Activated naive CD4-positive, alpha-beta T cell treated with anti-CD3 and anti-CD28 coated beads, Interleukin-2, amount 10 ng/mL, durations not matched to agents 7 days and 5 days (primary cell): Measurements from ENCODE around the gene VEGFA.
A peak's percentile ranks its signal among the peaks of the same experiment; 100 is the strongest.

Source experiments
- CTCF ChIA-PET: fragments of 350-600 bp; sonication (Branson Sonifier 250); formaldehyde crosslinking; loops from one replicate; lab custom pipeline; 2021; ENCODE audit warnings: antibody characterized with exemption; lab: Charles Lee
- DNase-seq: peaks from one replicate; pipeline ENCODE4 v3.0.0-alpha.2; 2020
- H3K27ac Mint-ChIP-seq: one replicate; pipeline ENCODE4 v1.8.0; 2021; ENCODE audit warnings: mild to moderate bottlenecking, moderate library complexity, mixed read lengths
- H3K27me3 Mint-ChIP-seq: one replicate; pipeline ENCODE4 v1.8.0; 2021; ENCODE audit warnings: mild to moderate bottlenecking, mixed read lengths
- H3K36me3 Mint-ChIP-seq: one replicate; pipeline ENCODE4 v1.8.0; 2021; ENCODE audit warnings: mixed read lengths
- H3K4me1 Mint-ChIP-seq: one replicate; pipeline ENCODE4 v1.8.0; 2021; ENCODE audit warnings: mixed read lengths
- H3K4me3 Mint-ChIP-seq: one replicate; pipeline ENCODE4 v1.8.0; 2021; ENCODE audit warnings: mild to moderate bottlenecking, moderate library complexity, mixed read lengths
- H3K9me3 Mint-ChIP-seq: one replicate; pipeline ENCODE4 v1.8.0; 2021; ENCODE audit warnings: mixed read lengths

The VEGFA gene

DNA sequence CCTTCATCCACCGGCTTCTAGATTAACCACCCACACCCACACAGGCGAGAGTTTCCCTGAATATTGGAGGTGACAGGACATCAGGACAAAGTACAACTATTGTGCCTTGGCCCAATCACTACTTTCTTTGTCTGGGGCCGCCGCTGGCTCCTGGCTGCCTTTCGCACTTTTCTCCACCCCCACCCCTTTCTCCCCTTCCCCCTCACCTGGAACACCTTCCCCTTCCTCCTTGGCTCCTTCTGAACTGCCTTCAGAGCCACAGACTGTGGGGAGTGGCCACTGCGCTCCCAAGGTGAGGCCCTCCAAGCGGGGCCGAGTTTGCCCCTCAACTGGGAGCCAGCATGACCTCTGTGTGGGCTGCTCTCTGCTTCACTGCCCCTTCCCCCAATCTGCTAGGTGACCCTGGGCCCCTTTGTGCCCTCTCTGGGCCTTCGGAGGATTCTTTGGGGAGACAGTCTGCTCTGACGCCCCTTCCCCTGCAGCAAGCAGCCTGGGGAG is 3.0 kb upstream of the VEGFA start:
- peaks cover 4% of the 10 kb centered on the region for H3K36me3 Mint-ChIP-seq
- no peak overlapping the region for H3K27ac Mint-ChIP-seq
- no peaks in the 10 kb centered on the region for H3K9me3 Mint-ChIP-seq
- no peak overlapping the region for H3K4me3 Mint-ChIP-seq
- H3K27me3 Mint-ChIP-seq: peaks cover 51% of the 10 kb centered on the region
- CTCF ChIA-PET: interaction anchor here (1.3 to 4.5 kb wide), 5 partner anchors 43 to 313 kb away, joined by 3 to 69 read pairs (median 28); no protein-coding TSS in a partner anchor
- DNase-seq: no peak
- H3K4me1 Mint-ChIP-seq: peaks cover 6% of the 10 kb centered on the region

DNA sequence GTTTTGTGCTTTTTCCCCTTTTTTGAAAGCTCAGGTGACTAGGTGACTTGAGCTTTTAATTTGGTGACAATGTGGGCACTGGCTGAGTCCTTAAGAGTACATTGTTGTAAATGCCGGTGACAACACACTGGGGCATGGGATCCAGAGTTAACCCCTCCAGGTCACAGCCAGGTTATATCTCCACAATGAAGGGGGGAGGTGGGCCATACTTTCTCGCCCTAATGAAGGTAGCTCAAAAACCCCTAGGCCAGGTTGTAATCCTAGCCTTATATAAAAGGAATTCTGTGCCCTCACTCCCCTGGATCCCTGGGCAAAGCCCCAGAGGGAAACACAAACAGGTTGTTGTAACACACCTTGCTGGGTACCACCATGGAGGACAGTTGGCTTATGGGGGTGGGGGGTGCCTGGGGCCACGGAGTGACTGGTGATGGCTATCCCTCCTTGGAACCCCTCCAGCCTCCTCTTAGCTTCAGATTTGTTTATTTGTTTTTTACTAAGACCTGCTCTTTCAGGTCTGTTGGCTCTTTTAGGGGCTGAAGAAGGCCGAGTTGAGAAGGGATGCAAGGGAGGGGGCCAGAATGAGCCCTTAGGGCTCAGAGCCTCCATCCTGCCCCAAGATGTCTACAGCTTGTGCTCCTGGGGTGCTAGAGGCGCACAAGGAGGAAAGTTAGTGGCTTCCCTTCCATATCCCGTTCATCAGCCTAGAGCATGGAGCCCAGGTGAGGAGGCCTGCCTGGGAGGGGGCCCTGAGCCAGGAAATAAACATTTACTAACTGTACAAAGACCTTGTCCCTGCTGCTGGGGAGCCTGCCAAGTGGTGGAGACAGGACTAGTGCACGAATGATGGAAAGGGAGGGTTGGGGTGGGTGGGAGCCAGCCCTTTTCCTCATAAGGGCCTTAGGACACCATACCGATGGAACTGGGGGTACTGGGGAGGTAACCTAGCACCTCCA is 2.2 kb upstream of the VEGFA start:
- Mint-ChIP-seq H3K27ac (no peak overlapping the region), H3K4me1 (peaks cover 13% of the 10 kb centered on the region), H3K36me3 (peaks cover 9% of the 10 kb centered on the region), H3K27me3 (peaks cover 46% of the 10 kb centered on the region), H3K9me3 (no peaks in the 10 kb centered on the region), H3K4me3 (no peak overlapping the region)
- CTCF ChIA-PET: interaction anchor here (1.1 to 4.5 kb wide), 10 partner anchors 9 to 312 kb away, joined by 3 to 69 read pairs (median 11); no protein-coding TSS in a partner anchor
- no peak for DNase-seq

DNA sequence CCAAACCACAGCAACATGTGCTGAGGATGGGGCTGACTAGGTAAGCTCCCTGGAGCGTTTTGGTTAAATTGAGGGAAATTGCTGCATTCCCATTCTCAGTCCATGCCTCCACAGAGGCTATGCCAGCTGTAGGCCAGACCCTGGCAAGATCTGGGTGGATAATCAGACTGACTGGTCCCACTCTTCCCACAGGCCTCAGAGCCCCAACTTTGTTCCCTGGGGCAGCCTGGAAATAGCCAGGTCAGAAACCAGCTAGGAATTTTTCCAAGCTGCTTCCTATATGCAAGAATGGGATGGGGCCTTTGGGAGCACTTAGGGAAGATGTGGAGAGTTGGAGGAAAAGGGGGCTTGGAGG is 1.5 kb upstream of the VEGFA start:
- H3K9me3 Mint-ChIP-seq: no peaks in the 10 kb centered on the region
- no peak overlapping the region for H3K4me3 Mint-ChIP-seq
- CTCF ChIA-PET: interaction anchor here (0.6 to 4.5 kb wide), 16 partner anchors 9 to 311 kb away, joined by 3 to 69 read pairs (median 6); no protein-coding TSS in a partner anchor
- H3K4me1 Mint-ChIP-seq: peaks cover 18% of the 10 kb centered on the region
- peaks cover 46% of the 10 kb centered on the region for H3K27me3 Mint-ChIP-seq
- DNase-seq: no peak
- no peak overlapping the region for H3K27ac Mint-ChIP-seq
- peaks cover 12% of the 10 kb centered on the region for H3K36me3 Mint-ChIP-seq

DNA sequence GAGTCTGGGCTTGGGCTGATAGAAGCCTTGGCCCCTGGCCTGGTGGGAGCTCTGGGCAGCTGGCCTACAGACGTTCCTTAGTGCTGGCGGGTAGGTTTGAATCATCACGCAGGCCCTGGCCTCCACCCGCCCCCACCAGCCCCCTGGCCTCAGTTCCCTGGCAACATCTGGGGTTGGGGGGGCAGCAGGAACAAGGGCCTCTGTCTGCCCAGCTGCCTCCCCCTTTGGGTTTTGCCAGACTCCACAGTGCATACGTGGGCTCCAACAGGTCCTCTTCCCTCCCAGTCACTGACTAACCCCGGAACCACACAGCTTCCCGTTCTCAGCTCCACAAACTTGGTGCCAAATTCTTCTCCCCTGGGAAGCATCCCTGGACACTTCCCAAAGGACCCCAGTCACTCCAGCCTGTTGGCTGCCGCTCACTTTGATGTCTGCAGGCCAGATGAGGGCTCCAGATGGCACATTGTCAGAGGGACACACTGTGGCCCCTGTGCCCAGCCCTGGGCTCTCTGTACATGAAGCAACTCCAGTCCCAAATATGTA is 957 bp upstream of the VEGFA start:
- Mint-ChIP-seq H3K4me3 (peak overlapping the region; percentile 96), H3K27me3 (peaks cover 41% of the 10 kb centered on the region), H3K4me1 (peaks cover 22% of the 10 kb centered on the region)

DNA sequence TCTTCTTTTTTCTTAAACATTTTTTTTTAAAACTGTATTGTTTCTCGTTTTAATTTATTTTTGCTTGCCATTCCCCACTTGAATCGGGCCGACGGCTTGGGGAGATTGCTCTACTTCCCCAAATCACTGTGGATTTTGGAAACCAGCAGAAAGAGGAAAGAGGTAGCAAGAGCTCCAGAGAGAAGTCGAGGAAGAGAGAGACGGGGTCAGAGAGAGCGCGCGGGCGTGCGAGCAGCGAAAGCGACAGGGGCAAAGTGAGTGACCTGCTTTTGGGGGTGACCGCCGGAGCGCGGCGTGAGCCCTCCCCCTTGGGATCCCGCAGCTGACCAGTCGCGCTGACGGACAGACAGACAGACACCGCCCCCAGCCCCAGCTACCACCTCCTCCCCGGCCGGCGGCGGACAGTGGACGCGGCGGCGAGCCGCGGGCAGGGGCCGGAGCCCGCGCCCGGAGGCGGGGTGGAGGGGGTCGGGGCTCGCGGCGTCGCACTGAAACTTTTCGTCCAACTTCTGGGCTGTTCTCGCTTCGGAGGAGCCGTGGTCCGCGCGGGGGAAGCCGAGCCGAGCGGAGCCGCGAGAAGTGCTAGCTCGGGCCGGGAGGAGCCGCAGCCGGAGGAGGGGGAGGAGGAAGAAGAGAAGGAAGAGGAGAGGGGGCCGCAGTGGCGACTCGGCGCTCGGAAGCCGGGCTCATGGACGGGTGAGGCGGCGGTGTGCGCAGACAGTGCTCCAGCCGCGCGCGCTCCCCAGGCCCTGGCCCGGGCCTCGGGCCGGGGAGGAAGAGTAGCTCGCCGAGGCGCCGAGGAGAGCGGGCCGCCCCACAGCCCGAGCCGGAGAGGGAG is 580 bp downstream of the VEGFA start:
- CTCF ChIA-PET: interaction anchor here (0.7 to 4.5 kb wide), 15 partner anchors 7 to 329 kb away, joined by 3 to 69 read pairs (median 4); no protein-coding TSS in a partner anchor
- H3K9me3 Mint-ChIP-seq: no peaks in the 10 kb centered on the region
- peak overlapping the region; percentile 88 for H3K27ac Mint-ChIP-seq
- peaks cover 13% of the 10 kb centered on the region for H3K36me3 Mint-ChIP-seq
- H3K27me3 Mint-ChIP-seq: peaks cover 26% of the 10 kb centered on the region
- peak overlapping the region; percentile 96 for H3K4me3 Mint-ChIP-seq
- peaks cover 37% of the 10 kb centered on the region for H3K4me1 Mint-ChIP-seq
- DNase-seq: peak; percentile 65

More for the DNA sequence above, 957 bp upstream of the VEGFA start:
- H3K36me3 Mint-ChIP-seq: peaks cover 12% of the 10 kb centered on the region
- peak overlapping the region; percentile 68 for H3K27ac Mint-ChIP-seq
- no peaks in the 10 kb centered on the region for H3K9me3 Mint-ChIP-seq
- DNase-seq: no peak
- CTCF ChIA-PET: interaction anchor here (0.6 to 4.5 kb wide), 20 partner anchors 9 to 318 kb away, joined by 3 to 69 read pairs (median 4); no protein-coding TSS in a partner anchor

DNA sequence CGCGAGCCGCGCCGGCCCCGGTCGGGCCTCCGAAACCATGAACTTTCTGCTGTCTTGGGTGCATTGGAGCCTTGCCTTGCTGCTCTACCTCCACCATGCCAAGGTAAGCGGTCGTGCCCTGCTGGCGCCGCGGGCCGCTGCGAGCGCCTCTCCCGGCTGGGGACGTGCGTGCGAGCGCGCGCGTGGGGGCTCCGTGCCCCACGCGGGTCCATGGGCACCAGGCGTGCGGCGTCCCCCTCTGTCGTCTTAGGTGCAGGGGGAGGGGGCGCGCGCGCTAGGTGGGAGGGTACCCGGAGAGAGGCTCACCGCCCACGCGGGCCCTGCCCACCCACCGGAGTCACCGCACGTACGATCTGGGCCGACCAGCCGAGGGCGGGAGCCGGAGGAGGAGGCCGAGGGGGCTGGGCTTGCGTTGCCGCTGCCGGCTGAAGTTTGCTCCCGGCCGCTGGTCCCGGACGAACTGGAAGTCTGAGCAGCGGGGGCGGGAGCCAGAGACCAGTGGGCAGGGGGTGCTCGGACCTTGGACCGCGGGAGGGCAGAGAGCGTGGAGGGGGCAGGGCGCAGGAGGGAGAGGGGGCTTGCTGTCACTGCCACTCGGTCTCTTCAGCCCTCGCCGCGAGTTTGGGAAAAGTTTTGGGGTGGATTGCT is 1.3 kb downstream of the VEGFA start:
- CTCF ChIA-PET: interaction anchor here (1.1 to 4.5 kb wide), 7 partner anchors 12 to 308 kb away, joined by 3 to 69 read pairs (median 15); no protein-coding TSS in a partner anchor
- H3K27ac Mint-ChIP-seq: no peak overlapping the region
- peaks cover 44% of the 10 kb centered on the region for H3K4me1 Mint-ChIP-seq

DNA sequence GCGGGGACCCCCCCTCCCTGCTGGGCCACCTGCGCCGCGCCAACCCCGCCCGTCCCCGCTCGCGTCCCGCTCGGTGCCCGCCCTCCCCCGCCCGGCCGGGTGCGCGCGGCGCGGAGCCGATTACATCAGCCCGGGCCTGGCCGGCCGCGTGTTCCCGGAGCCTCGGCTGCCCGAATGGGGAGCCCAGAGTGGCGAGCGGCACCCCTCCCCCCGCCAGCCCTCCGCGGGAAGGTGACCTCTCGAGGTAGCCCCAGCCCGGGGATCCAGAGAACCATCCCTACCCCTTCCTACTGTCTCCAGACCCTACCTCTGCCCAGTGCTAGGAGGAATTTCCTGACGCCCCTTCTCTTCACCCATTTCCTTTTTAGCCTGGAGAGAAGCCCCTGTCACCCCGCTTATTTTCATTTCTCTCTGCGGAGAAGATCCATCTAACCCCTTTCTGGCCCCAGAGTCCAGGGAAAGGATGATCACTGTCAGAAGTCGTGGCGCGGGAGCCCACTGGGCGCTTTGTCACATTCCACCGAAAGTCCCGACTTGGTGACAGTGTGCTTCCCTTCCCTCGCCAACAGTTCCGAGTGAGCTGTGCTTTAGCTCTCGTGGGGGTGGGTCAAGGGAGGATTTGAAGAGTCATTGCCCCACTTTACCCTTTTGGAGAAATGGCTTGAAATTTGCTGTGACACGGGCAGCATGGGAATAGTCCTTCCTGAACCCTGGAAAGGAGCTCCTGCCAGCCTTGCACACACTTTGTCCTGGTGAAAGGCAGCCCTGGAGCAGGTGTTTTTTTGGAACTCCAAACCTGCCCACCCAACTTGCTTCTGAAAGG is 2.1 kb downstream of the VEGFA start:
- Mint-ChIP-seq H3K27ac (peak overlapping the region; percentile 84), H3K4me3 (peak overlapping the region; percentile 96), H3K36me3 (peaks cover 20% of the 10 kb centered on the region), H3K27me3 (peaks cover 14% of the 10 kb centered on the region), H3K9me3 (no peaks in the 10 kb centered on the region), H3K4me1 (peaks cover 51% of the 10 kb centered on the region)
- CTCF ChIA-PET: interaction anchor here (0.8 to 6.4 kb wide), 9 partner anchors 9 to 308 kb away, joined by 3 to 61 read pairs (median 19); no protein-coding TSS in a partner anchor
- peak; percentile 72 for DNase-seq

More for the DNA sequence above, 1.3 kb downstream of the VEGFA start:
- DNase-seq: peak; percentile 79
- Mint-ChIP-seq H3K9me3 (no peaks in the 10 kb centered on the region), H3K36me3 (peaks cover 13% of the 10 kb centered on the region), H3K27me3 (peaks cover 20% of the 10 kb centered on the region), H3K4me3 (peak overlapping the region; percentile 96)

DNA sequence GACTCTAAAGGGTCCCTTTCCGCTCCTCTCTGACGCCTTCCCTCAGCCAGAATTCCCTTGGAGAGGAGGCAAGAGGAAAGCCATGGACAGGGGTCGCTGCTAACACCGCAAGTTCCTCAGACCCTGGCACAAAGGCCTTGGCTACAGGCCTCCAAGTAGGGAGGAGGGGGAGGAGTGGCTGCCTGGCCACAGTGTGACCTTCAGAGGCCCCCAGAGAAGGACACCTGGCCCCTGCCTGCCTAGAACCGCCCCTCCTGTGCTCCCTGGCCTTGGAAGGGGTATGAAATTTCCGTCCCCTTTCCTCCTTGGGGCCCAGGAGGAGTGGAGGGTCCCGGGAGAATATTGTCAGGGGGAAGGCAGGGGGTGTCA is 2.7 kb downstream of the VEGFA start:
- H3K27ac Mint-ChIP-seq: peak overlapping the region; percentile 84
- DNase-seq: no peak
- H3K4me3 Mint-ChIP-seq: peak overlapping the region; percentile 96
- peaks cover 52% of the 10 kb centered on the region for H3K4me1 Mint-ChIP-seq
- peaks cover 24% of the 10 kb centered on the region for H3K36me3 Mint-ChIP-seq
- CTCF ChIA-PET: interaction anchor here (0.7 to 6.4 kb wide), 15 partner anchors 10 to 307 kb away, joined by 3 to 61 read pairs (median 7); no protein-coding TSS in a partner anchor
- no peaks in the 10 kb centered on the region for H3K9me3 Mint-ChIP-seq
- peaks cover 11% of the 10 kb centered on the region for H3K27me3 Mint-ChIP-seq

DNA sequence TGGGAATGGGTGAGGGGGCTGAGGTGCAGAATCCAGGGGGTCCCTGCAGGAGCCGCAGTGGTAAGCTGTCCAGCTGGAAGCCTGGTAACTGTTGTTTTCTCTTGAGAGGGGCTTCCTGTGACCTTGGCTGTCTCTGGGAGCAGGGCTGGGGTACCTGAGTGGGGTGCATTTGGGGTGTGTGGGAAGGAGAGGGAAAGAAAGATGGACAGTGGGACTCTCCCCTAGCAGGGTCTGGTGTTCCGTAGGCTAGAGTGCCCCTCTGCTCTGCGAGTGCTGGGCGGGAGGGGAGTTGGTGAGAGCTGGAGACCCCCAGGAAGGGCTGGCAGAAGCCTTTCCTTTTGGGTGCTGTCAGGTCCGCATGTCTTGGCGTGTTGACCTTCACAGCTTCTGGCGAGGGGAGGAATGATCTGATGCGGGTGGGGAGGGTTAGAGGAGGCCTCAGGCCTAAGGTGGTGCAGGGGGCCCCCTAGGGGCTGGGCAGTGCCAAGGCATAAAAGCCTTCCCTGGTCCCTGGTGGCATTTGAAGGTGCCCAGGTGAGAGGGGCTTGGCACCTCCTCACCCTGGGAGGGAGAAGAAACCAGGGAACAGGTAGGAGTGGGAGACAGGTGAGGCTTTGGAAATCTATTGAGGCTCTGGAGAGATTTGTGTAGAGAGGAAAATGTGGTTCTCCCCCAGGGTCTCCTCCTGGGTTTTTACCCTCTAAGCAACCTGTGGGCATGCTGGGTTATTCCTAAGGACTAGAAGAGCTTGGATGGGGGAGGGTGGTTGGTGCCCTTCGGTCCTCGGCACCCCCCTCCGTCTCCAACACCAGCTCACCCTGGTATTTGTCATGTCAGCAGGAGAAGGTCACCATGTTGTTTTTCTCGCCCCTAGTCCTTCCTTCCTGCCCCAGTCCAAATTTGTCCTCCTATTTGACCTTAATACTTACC is 3.3 kb downstream of the VEGFA start:
- H3K36me3 Mint-ChIP-seq: peaks cover 25% of the 10 kb centered on the region
- H3K27me3 Mint-ChIP-seq: peaks cover 11% of the 10 kb centered on the region
- DNase-seq: peak; percentile 74
- peak overlapping the region; percentile 62 for H3K27ac Mint-ChIP-seq
- peaks cover 52% of the 10 kb centered on the region for H3K4me1 Mint-ChIP-seq
- CTCF ChIA-PET: interaction anchor here (0.7 to 6.4 kb wide), 29 partner anchors 10 to 307 kb away, joined by 3 to 61 read pairs (median 5); no protein-coding TSS in a partner anchor
- peak overlapping the region; percentile 96 for H3K4me3 Mint-ChIP-seq
- no peaks in the 10 kb centered on the region for H3K9me3 Mint-ChIP-seq

DNA sequence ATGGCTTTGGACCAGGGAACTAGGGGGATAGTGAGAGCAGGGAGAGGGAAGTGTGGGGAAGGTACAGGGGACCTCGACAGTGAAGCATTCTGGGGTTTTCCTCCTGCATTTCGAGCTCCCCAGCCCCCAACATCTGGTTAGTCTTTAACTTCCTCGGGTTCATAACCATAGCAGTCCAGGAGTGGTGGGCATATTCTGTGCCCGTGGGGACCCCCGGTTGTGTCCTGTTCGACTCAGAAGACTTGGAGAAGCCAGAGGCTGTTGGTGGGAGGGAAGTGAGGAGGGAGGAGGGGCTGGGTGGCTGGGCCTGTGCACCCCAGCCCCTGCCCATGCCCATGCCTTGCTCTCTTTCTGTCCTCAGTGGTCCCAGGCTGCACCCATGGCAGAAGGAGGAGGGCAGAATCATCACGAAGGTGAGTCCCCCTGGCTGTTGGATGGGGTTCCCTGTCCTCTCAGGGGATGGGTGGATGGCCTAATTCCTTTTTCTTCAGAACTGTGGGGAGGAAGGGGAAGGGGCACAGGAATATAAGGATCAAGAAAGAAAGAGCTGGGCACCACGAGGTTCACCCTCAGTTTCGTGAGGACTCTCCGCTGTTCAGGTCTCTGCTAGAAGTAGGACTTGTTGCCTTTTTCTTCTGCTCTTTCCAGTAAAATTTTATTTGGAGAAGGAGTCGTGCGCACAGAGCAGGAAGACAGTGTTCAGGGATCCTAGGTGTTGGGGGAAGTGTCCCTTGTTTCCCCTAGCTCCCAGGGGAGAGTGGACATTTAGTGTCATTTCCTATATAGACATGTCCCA is 4.2 kb downstream of the VEGFA start:
- CTCF ChIA-PET: interaction anchor here (0.6 to 6.4 kb wide), 42 partner anchors 8 to 311 kb away, joined by 3 to 61 read pairs (median 5); no protein-coding TSS in a partner anchor
- peaks cover 9% of the 10 kb centered on the region for H3K27me3 Mint-ChIP-seq
- H3K36me3 Mint-ChIP-seq: peaks cover 31% of the 10 kb centered on the region
- no peak overlapping the region for H3K27ac Mint-ChIP-seq
- H3K9me3 Mint-ChIP-seq: no peaks in the 10 kb centered on the region
- DNase-seq: no peak
- peak overlapping the region; percentile 38 for H3K4me3 Mint-ChIP-seq
- H3K4me1 Mint-ChIP-seq: peaks cover 52% of the 10 kb centered on the region
